Muscle layer of duodenum (tissue), 2 donors: ENCODE measurements around the gene IL13.
"Not testable (repeated sequence)": the region's sequence is repeated elsewhere in the genome, so short reads cannot be mapped to it uniquely, and the experiment has no call there.

Source experiments
- H3K27ac ChIP-seq: one replicate; pipeline ENCODE4 v1.7.0; 2013; ENCODE audit warnings: mild to moderate bottlenecking, low read length
- H3K27me3 ChIP-seq: one replicate; pipeline ENCODE4 v1.7.0; 2013; ENCODE audit warnings: low read depth, mild to moderate bottlenecking, control low read depth, low read length
- H3K36me3 ChIP-seq, 2 donors: one replicate each; pipeline ENCODE4 v1.7.0; 2013; ENCODE audit warnings: low read length in 2 of 2, control low read depth in 1 of 2, mild to moderate bottlenecking in 1 of 2; ENCODE audit not compliant: insufficient read depth in 2 of 2, control insufficient read depth in 1 of 2
- H3K4me1 ChIP-seq, 2 donors: one replicate each; pipeline ENCODE4 v1.7.0; 2013; ENCODE audit warnings: low read length in 2 of 2, mild to moderate bottlenecking in 2 of 2, control low read depth in 1 of 2, moderate library complexity in 1 of 2; ENCODE audit not compliant: insufficient read depth in 2 of 2, control insufficient read depth in 1 of 2
- H3K4me3 ChIP-seq, 2 donors: one replicate each; pipeline ENCODE4 v1.7.0; 2013; ENCODE audit warnings: low read length in 2 of 2, low read depth in 1 of 2, mild to moderate bottlenecking in 1 of 2
- H3K9me3 ChIP-seq, 2 donors: one replicate each; pipeline ENCODE4 v1.7.0; 2013; ENCODE audit warnings: low read length in 2 of 2, control low read depth in 1 of 2, mild to moderate bottlenecking in 1 of 2; ENCODE audit not compliant: control insufficient read depth in 1 of 2
- donor health status: healthy.

IL13 gene

GRCh38 chr5:132684491-132684890, 26.5 kb downstream of the IL13 start:
- no peaks in the 10 kb centered on the region for H3K36me3 ChIP-seq
- no peak overlapping the region for H3K27ac ChIP-seq

GRCh38 chr5:132684922-132685720, 27.1 kb downstream of the IL13 start:
- Histone ChIP-seq H3K27me3 (no peaks in the 10 kb centered on the region), H3K36me3 (no peaks in the 10 kb centered on the region), H3K4me3 (no peak overlapping the region), H3K4me1 (no peaks in the 10 kb centered on the region), H3K27ac (no peak overlapping the region), H3K9me3 (no peaks in the 10 kb centered on the region)

More at GRCh38 chr5:132684491-132684890, 26.5 kb downstream of the IL13 start:
- H3K4me1 ChIP-seq: no peaks in the 10 kb centered on the region
- H3K4me3 ChIP-seq: no peak overlapping the region
- no peaks in the 10 kb centered on the region for H3K9me3 ChIP-seq
- no peaks in the 10 kb centered on the region for H3K27me3 ChIP-seq

GRCh38 chr5:132686193-132686592, 28.2 kb downstream of the IL13 start:
- no peak overlapping the region for H3K27ac ChIP-seq
- no peaks in the 10 kb centered on the region for H3K9me3 ChIP-seq
- H3K27me3 ChIP-seq: no peaks in the 10 kb centered on the region
- H3K4me3 ChIP-seq: no peak overlapping the region
- H3K36me3 ChIP-seq: no peaks in the 10 kb centered on the region
- H3K4me1 ChIP-seq: no peaks in the 10 kb centered on the region

- no peaks in the 10 kb centered on the region for H3K9me3 ChIP-seq
- no peak overlapping the region for H3K27ac ChIP-seq
- H3K36me3 ChIP-seq: peaks cover 0 to 4% of the 10 kb centered on the region in 2 donors
- H3K4me1 ChIP-seq: no peaks in the 10 kb centered on the region
- no peak overlapping the region for H3K4me3 ChIP-seq
- no peaks in the 10 kb centered on the region for H3K27me3 ChIP-seq
Measured at GRCh38 chr5:132687995-132688394, 30.0 kb downstream of the IL13 start.

GRCh38 chr5:132688536-132689339, 30.8 kb downstream of the IL13 start:
- Histone ChIP-seq H3K27ac (no peak overlapping the region), H3K36me3 (peaks cover 0 to 4% of the 10 kb centered on the region in 2 donors), H3K4me1 (no peaks in the 10 kb centered on the region), H3K9me3 (no peaks in the 10 kb centered on the region), H3K4me3 (no peak overlapping the region), H3K27me3 (no peaks in the 10 kb centered on the region)

GRCh38 chr5:132689513-132689912, 31.5 kb downstream of the IL13 start:
- no peak overlapping the region for H3K27ac ChIP-seq
- H3K9me3 ChIP-seq: no peaks in the 10 kb centered on the region
- H3K36me3 ChIP-seq: peaks cover 0 to 4% of the 10 kb centered on the region in 2 donors
- no peaks in the 10 kb centered on the region for H3K4me1 ChIP-seq
- no peak overlapping the region for H3K4me3 ChIP-seq
- no peaks in the 10 kb centered on the region for H3K27me3 ChIP-seq

GRCh38 chr5:132690156-132690555, 32.2 kb downstream of the IL13 start:
- Histone ChIP-seq H3K4me3 (no peak overlapping the region), H3K27me3 (no peaks in the 10 kb centered on the region), H3K36me3 (peaks cover 0 to 4% of the 10 kb centered on the region in 2 donors), H3K4me1 (no peaks in the 10 kb centered on the region), H3K27ac (no peak overlapping the region), H3K9me3 (no peaks in the 10 kb centered on the region)

GRCh38 chr5:132691755-132692631, 34.0 kb downstream of the IL13 start:
- not testable (repeated sequence) for H3K27me3 ChIP-seq, H3K4me1 ChIP-seq, H3K9me3 ChIP-seq, H3K4me3 ChIP-seq, H3K36me3 ChIP-seq, H3K27ac ChIP-seq

- Histone ChIP-seq H3K27me3 (no peaks in the 10 kb centered on the region), H3K4me3 (no peak overlapping the region), H3K27ac (no peak overlapping the region), H3K36me3 (peaks cover 3 to 9% of the 10 kb centered on the region in 2 donors), H3K4me1 (no peaks in the 10 kb centered on the region), H3K9me3 (no peaks in the 10 kb centered on the region)
Measured at GRCh38 chr5:132692632-132692967, 34.6 kb downstream of the IL13 start.

- H3K36me3 ChIP-seq: peaks cover 11 to 17% of the 10 kb centered on the region in 2 donors
- H3K4me3 ChIP-seq: no peak overlapping the region
- no peak overlapping the region for H3K27ac ChIP-seq
- H3K9me3 ChIP-seq: no peaks in the 10 kb centered on the region
- no peaks in the 10 kb centered on the region for H3K27me3 ChIP-seq
- H3K4me1 ChIP-seq: no peaks in the 10 kb centered on the region
Measured at GRCh38 chr5:132695956-132696355, 38.0 kb downstream of the IL13 start.

GRCh38 chr5:132704875-132705274, 46.9 kb downstream of the IL13 start:
- H3K27ac ChIP-seq: no peak overlapping the region
- no peaks in the 10 kb centered on the region for H3K4me1 ChIP-seq
- peaks cover 12 to 20% of the 10 kb centered on the region in 2 donors for H3K36me3 ChIP-seq
- H3K4me3 ChIP-seq: no peak overlapping the region
- no peaks in the 10 kb centered on the region for H3K9me3 ChIP-seq
- no peaks in the 10 kb centered on the region for H3K27me3 ChIP-seq
